Breast epithelium (tissue), 3 donors: ENCODE data around the gene CADM1.

Source experiments
- POLR2A ChIP-seq: fragments of 450-650 bp; IDR thresholded peaks from one replicate; pipeline ENCODE4 v1.6.1; 2016; ENCODE audit warnings: antibody characterized with exemption, mild to moderate bottlenecking, moderate library complexity
- POLR2AphosphoS5 ChIP-seq, 3 donors: sonication (generic); formaldehyde crosslinking; IDR thresholded peaks; one replicate each; pipeline ENCODE4 v1.6.1; 2017; ENCODE audit warnings: antibody characterized with exemption in 3 of 3

DNA sequence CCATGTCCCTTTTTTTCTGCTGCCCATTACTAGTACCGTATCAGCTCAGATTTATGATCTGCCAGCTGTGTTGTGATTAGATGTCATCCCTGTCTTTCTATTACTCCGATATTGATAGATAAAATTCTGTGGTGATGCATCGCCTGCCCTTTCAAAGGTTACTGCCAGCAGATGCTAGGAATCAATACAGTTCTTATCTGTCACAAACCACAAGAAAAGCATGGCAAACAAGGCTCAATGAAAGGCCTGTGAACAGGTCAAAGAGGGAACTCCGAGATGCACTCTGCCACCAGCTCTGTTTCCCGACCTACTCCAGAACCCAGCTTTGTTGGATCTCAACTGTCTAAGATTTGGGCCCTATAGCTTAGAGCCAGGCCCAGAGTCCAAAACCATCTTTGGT is 246.0 kb downstream of the CADM1 start:
- TF ChIP-seq POLR2AphosphoS5 (IDR thresholded peaks at IDR 0.05): no peak
- no peak for TF ChIP-seq POLR2A
